ENCODE data around the gene ADGRV1. TPM values are rescaled to one million over a fixed set of nuclear protein-coding genes. Genes with fewer than 3 reads are reported as not detected.

The ADGRV1 gene
- total and polyA plus RNA-seq, 9 of the 15 experiments (the other 6 are each of a cell fraction or from before 2014, with no cell fraction given), result 21.7 to 156 (median 58.2) TPM

DNA sequence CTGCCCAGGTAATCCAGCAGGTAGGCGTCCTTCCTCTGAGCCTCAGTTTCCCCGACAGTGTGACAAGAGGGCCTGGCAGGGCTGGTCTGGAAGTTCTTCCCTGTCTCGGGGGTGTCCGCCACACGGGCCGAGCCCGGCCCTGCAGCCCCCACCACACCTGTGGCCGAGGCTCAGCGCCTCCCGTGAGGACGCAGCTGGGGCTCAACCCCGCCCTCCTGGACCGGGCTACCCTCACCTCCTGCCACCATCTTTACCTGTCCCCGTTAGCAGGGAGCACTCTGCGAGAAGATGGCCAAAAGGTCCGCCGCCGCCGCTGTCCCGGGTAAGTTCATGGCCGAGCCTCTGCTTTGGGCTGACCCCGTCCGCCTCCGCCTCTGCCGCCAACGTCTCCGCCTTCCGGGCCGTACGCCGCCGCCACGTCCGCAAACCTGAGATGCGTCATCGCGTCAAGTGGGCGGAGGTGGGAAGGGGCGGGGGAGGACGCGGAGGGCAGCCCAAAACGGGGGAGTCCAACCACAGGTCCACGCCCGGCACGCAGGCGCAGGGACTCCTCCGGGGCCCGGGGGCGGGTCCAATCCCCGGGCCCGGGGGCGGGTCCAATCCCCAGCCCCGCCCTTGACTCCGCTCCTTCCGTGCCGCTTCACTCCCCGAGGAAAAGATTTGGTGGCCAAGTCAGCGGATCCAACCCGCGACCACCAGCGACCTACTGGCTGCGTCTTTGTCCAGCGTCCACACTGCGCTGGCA is 29.2 kb upstream of the ADGRV1 start, which contains the start of gene LYSMD3 (continued):
- TF ChIP-seq NFYB (IDR thresholded peaks at IDR 0.05; ENCODE audit: extremely low read depth, insufficient read length), result peak; percentile 9
- no peak for TF ChIP-seq GTF2F1 (IDR thresholded peaks at IDR 0.05; ENCODE audit: low read depth, low read length)
- no peak for TF ChIP-seq BRCA1 (IDR thresholded peaks at IDR 0.05)
- no peak for TF ChIP-seq BRCA1 (CRISPR knock-in tag; IDR thresholded peaks at IDR 0.05)
- no peak for TF ChIP-seq ZFPM2 (CRISPR knock-in tag; IDR thresholded peaks at IDR 0.05)
- TF ChIP-seq, protein P1, sequence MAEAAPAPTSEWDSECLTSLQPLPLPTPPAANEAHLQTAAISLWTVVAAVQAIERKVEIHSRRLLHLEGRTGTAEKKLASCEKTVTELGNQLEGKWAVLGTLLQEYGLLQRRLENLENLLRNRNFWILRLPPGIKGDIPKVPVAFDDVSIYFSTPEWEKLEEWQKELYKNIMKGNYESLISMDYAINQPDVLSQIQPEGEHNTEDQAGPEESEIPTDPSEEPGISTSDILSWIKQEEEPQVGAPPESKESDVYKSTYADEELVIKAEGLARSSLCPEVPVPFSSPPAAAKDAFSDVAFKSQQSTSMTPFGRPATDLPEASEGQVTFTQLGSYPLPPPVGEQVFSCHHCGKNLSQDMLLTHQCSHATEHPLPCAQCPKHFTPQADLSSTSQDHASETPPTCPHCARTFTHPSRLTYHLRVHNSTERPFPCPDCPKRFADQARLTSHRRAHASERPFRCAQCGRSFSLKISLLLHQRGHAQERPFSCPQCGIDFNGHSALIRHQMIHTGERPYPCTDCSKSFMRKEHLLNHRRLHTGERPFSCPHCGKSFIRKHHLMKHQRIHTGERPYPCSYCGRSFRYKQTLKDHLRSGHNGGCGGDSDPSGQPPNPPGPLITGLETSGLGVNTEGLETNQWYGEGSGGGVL (CRISPR knock-in tag; IDR thresholded peaks at IDR 0.05), result no peak
- no peak for TF ChIP-seq ZNF717 (CRISPR knock-in tag; IDR thresholded peaks at IDR 0.05)
- TF ChIP-seq, protein P2, sequence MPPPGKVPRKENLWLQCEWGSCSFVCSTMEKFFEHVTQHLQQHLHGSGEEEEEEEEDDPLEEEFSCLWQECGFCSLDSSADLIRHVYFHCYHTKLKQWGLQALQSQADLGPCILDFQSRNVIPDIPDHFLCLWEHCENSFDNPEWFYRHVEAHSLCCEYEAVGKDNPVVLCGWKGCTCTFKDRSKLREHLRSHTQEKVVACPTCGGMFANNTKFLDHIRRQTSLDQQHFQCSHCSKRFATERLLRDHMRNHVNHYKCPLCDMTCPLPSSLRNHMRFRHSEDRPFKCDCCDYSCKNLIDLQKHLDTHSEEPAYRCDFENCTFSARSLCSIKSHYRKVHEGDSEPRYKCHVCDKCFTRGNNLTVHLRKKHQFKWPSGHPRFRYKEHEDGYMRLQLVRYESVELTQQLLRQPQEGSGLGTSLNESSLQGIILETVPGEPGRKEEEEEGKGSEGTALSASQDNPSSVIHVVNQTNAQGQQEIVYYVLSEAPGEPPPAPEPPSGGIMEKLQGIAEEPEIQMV (tag; conservative IDR thresholded peaks at IDR 0.05; ENCODE audit: low read depth), result no peak
- TF ChIP-seq ZNF77 (CRISPR knock-in tag; IDR thresholded peaks at IDR 0.05), result no peak
- TF ChIP-seq, protein P3, sequence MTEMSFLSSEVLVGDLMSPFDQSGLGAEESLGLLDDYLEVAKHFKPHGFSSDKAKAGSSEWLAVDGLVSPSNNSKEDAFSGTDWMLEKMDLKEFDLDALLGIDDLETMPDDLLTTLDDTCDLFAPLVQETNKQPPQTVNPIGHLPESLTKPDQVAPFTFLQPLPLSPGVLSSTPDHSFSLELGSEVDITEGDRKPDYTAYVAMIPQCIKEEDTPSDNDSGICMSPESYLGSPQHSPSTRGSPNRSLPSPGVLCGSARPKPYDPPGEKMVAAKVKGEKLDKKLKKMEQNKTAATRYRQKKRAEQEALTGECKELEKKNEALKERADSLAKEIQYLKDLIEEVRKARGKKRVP (CRISPR knock-in tag; IDR thresholded peaks at IDR 0.05), result no peak
- TF ChIP-seq, protein P4, sequence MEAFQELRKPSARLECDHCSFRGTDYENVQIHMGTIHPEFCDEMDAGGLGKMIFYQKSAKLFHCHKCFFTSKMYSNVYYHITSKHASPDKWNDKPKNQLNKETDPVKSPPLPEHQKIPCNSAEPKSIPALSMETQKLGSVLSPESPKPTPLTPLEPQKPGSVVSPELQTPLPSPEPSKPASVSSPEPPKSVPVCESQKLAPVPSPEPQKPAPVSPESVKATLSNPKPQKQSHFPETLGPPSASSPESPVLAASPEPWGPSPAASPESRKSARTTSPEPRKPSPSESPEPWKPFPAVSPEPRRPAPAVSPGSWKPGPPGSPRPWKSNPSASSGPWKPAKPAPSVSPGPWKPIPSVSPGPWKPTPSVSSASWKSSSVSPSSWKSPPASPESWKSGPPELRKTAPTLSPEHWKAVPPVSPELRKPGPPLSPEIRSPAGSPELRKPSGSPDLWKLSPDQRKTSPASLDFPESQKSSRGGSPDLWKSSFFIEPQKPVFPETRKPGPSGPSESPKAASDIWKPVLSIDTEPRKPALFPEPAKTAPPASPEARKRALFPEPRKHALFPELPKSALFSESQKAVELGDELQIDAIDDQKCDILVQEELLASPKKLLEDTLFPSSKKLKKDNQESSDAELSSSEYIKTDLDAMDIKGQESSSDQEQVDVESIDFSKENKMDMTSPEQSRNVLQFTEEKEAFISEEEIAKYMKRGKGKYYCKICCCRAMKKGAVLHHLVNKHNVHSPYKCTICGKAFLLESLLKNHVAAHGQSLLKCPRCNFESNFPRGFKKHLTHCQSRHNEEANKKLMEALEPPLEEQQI (IDR thresholded peaks at IDR 0.05), result 0 out of 2 replicates have a peak, but pooled peaks have one; percentile 29
- no peak for TF ChIP-seq FOXM1 (IDR thresholded peaks at IDR 0.05; ENCODE audit: low read depth)
- TF ChIP-seq FOXM1 (CRISPR knock-in tag; IDR thresholded peaks at IDR 0.05; ENCODE audit: low read depth), result 0 out of 2 replicates have a peak, but pooled peaks have one; percentile 27
- TF ChIP-seq, protein P5, sequence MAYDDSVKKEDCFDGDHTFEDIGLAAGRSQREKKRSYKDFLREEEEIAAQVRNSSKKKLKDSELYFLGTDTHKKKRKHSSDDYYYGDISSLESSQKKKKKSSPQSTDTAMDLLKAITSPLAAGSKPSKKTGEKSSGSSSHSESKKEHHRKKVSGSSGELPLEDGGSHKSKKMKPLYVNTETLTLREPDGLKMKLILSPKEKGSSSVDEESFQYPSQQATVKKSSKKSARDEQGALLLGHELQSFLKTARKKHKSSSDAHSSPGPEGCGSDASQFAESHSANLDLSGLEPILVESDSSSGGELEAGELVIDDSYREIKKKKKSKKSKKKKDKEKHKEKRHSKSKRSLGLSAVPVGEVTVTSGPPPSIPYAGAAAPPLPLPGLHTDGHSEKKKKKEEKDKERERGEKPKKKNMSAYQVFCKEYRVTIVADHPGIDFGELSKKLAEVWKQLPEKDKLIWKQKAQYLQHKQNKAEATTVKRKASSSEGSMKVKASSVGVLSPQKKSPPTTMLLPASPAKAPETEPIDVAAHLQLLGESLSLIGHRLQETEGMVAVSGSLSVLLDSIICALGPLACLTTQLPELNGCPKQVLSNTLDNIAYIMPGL (CRISPR knock-in tag; IDR thresholded peaks at IDR 0.05), result no peak
- no peak for TF ChIP-seq SMAD3 (CRISPR knock-in tag; conservative IDR thresholded peaks at IDR 0.05)

Data from K562 (cell line).